NCI-H1436 treated with DMSO at 0.1 percent for 48 hours (cell line): ENCODE data around the gene CAMK2D.
"Not testable (repeated sequence)": the region's sequence is repeated elsewhere in the genome, so short reads cannot be mapped to it uniquely, and the experiment has no call there.

Experiments used
- DNase-seq: peaks from one replicate; lab custom pipeline; 2025; lab: John Stamatoyannopoulos, UW

Gene CAMK2D

DNA sequence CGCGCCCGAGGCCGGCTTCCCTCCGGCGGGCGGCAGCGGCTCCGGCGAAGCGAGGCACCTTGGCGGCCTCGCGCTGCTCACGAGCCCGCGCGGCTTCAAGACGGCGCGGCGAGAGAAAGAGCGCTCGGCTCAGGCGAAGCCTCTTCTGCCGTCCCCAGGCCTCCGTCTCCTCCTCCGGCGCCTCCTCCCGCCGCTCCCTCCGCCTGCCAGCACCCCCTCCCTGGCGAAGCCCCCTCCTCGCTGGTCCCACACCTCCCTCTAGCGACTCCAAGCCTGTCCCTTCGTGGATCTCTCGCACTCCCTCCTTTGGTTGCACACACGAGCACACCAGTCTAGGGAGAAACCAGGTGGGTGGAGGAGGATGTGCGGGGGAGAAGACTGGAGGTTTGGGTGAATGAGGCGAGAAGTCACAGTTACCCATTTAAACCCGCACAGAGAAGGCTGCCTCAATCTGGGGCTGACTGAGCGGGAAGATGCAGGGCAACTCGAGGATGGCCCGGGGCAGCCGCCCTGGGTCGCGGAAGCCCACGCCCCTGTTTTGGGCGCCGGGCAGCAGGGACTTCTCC, at the start of gene CAMK2D:
Gene CAMK2D, minus strand, starts transcription at position 119 of the 566 bp plus-strand sequence. CDS start 670 bp downstream, outside the sequence.
- DNase-seq = peak; percentile 64

- no peak for DNase-seq
These were observed 49.4 kb upstream of the CAMK2D start for GRCh38 chr4:113810906-113811305.

GRCh38 chr4:113809311-113809710, 47.8 kb upstream of the CAMK2D start:
- no peak for DNase-seq

GRCh38 chr4:113806850-113807249, 45.3 kb upstream of the CAMK2D start:
- DNase-seq = no peak

DNA sequence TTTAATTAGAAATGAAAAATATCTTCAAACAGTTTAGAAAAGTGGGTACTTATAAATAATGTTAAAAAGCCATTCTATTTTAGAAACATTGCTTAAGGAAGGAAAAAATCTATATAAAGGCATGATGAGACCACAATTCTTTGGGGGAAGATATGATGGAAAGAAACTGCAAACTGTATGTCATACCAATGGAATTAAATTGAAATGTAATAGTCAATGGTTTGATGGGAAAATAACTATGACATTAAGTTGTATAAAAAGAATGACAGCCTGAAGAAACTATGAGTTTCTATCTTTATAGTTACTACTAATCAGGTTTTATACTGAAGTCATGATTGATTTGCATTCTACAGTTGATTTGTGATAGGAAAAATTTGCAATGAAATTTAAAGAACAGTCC, 40.3 kb upstream of the CAMK2D start:
- DNase-seq = no peak

- not testable (repeated sequence) for DNase-seq
These were observed 34.8 kb upstream of the CAMK2D start for GRCh38 chr4:113796381-113796780.

DNA sequence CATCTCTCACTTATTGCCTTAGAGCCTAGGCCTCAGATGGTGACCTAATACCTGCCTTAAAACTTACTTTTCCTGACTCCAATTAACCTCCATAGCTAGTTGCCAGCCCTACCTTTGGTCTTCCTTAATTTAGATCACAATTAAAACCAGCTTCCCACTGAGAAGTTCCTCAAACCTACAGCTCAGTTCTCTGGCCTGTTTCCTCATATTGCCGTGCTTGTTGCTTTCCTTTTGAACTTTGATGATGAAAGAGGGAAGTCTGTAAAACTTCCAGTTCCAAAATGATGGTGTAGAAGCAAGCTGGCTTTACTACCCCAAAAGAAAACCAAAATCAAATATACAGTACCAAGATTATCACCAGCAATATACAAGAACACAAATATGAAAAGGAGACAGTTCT, 28.9 kb upstream of the CAMK2D start:
- no peak for DNase-seq

DNA sequence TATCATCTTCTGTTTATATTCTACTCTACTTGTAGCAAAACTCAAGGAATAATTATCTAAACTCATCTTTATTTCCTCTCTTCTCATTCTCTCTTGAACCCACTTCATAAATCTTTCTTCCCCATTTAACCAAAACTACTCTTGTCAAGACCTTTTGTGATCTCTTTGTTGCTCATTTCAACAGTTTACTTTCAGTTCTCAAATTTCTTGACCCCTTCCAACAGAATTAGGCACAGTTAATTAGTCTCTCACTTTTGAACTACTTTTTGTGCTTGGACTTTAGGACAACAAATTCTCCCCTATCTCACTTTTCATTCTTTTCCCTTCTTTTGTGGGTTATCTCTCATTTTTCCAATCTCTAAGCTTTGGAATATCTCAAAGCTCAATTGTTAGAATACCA, 27.4 kb upstream of the CAMK2D start:
- DNase-seq = no peak

GRCh38 chr4:113785781-113786180, 24.2 kb upstream of the CAMK2D start:
- no peak for DNase-seq

DNA sequence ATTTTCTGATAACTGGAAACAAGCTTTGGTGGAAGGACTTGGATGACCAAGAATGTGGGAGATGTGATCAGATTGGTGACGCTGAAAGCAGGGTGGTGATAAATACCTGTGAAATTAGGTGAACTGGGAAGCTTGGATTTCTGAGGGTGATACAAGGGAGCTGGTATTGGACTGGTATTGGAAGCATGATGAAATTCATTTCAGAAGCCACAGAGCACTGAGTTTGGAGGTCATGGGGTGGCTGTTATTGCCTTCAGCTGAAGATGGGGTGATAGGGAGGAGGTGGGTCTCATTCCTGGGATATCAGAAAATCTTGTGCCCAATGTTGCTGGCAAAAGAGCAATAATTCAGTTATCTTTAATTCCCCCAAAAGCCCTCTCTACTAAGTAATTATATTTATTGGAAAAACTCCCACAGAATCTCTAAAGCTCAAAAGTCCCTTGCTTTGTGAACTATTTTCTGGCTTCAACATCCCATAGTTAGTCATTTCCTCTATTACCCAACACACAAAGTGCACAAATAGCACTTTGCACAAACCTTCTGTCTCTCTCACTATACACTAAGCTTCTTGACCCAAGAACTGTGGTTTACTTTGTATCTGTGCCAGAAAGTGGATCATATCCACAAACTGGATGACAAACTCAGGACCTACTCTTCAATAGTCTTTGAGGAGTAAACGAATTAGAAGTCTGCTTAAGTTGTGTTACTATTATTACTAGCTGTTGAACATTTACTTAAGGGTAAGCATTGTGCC, 23.1 kb upstream of the CAMK2D start:
- no peak for DNase-seq

GRCh38 chr4:113783701-113784100, 22.2 kb upstream of the CAMK2D start:
- no peak for DNase-seq

DNA sequence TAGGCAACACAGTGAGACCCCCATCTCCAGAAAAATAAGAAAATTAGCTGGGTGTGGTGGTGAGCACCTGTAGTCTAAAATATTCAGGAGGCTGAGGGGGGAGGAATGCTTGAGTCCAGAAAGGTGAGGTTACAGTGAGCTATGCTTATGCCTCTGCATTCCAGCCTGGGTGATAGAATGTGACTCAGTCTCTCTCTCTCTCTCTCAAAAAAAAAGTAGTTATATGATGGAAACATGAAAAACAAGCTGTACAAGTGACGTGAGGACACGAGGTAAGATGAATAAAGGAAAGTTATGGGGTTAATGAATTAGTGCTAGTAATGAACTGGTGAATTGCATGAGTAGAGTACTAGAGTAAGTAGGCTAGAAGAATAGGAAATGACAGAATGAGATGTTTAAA, 21.8 kb upstream of the CAMK2D start:
- no peak for DNase-seq

- DNase-seq = no peak
These were observed 20.0 kb upstream of the CAMK2D start for GRCh38 chr4:113781439-113782040.

GRCh38 chr4:113776679-113777078, 15.1 kb upstream of the CAMK2D start:
- DNase-seq = no peak

DNA sequence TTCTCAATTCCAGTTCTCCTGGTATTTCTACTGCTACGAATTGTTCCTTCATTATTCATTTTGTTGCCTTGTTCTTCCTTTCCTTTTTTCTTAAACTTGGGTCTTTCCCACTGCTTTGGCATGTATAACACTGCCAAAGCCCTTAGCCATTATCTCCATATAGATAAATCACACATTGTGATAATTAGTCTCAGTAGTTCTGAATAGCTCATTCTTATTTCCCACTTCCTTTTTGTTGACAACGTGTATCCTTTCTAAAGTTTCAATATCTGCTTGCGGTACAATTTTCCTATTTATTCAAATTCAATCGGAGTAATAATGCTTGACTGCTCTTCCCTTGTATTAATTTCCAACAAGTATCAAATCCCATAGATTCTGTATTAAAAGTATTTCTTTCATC, 14.5 kb upstream of the CAMK2D start:
- DNase-seq = no peak

DNA sequence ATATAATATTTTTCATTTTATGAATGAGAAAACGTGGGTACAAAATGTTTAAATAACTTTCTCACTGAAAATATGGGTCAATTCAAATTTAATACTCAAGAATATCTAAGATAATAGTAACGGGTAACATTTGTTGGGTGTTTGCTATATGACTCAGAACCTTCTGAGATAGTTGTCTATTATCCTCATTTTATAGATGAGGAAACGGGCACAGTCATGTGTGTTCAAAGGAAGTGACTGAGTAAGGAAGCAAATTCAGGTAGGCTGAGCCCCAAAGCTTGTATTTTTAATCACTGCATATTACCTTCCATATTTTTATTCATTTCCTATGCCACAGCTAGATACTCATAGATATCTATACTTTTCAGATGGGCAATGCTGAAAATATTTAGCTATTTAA, 12.2 kb upstream of the CAMK2D start:
- no peak for DNase-seq

GRCh38 chr4:113773014-113773413, 11.5 kb upstream of the CAMK2D start:
- DNase-seq = no peak

GRCh38 chr4:113772319-113772718, 10.8 kb upstream of the CAMK2D start:
- no peak for DNase-seq

- DNase-seq = no peak
These were observed 8.2 kb upstream of the CAMK2D start for GRCh38 chr4:113769744-113770143.

DNA sequence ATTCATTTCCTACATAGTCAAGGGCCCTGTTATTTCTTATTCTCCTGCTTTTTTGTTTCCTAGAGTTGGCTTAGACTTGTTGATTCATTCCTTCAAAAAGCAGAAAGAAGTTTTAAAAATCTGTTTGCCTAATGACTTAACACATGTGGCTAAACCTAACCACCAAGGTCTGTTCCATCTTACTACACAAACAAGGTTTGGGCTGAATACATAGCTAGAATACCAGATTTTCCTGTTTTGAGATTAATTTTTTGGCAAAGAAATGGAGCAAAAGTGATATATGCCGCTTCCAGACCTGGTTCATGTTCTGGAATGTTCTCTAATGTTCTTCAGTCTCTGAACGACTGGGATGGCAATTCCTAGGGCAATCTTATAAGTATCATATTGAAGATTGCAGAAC, 7.4 kb upstream of the CAMK2D start:
- no peak for DNase-seq

DNA sequence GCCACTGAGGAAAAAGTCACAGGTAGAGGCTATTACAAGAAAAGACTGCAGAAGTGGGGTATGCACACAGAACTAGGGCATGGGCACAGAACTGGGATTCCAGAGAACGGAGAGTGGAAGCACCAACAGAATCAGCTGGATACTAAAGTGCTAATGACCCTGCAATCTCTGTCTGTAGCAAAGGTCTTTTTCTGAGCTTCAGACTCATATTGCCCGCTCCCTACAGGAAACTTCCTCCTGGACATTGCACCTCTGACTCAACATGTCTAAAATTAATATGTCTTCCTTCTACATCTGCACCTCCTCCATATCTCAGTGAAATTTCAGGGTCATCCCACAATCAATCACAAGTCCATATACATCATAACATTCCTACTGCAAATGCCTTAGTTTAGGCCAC, 5.3 kb upstream of the CAMK2D start:
- DNase-seq = no peak

- no peak for DNase-seq
These were observed 3.3 kb upstream of the CAMK2D start for GRCh38 chr4:113764720-113765264.

GRCh38 chr4:113763923-113764322, 2.4 kb upstream of the CAMK2D start:
- not testable (repeated sequence) for DNase-seq

GRCh38 chr4:113763029-113763285, 1.4 kb upstream of the CAMK2D start:
- DNase-seq = no peak
